ENCODE results near the gene SERAC1.

The SERAC1 gene

DNA sequence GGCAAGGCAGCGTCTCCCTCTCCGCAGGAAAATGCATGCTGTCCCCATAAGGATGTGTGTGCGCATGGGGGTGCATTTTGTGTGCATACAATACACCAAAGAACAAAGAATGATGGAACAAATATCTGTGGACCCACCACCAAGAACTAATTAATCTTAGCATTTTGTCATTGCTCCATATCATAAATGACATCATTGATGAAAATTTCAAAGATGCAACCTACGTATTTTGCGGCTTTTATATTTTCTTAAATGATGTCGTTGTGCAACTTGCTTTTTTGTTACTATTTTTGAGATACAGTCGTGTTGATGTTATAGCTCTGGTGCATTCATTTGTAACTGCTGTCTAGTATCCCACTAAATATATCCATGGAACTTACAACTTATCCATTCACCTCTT is 89.7 kb downstream of the SERAC1 start:
- DNase-seq (ENCODE audit: low read depth in 3 of 3): no peak

DNA sequence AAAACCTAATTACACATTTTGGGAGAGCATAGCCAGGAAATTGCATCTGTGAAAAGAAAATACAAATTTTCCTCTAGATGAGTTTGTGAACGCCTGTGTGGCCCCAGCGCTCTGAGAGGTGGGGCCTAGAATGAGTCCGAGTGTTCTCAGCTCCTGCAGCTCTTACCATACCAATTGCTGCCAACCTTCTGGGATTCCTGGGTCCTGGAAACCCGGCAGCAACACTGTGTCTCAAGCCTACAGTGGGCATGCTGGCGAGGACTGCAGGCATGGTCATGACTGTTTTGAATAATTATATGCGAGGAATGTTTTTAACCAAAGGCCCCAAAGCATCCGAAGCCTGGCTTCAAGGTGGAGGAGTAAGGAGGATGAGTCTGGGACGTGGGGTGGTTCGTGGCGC is 90.4 kb downstream of the SERAC1 start:
- DNase-seq (ENCODE audit: low read depth in 3 of 3): no peak

DNA sequence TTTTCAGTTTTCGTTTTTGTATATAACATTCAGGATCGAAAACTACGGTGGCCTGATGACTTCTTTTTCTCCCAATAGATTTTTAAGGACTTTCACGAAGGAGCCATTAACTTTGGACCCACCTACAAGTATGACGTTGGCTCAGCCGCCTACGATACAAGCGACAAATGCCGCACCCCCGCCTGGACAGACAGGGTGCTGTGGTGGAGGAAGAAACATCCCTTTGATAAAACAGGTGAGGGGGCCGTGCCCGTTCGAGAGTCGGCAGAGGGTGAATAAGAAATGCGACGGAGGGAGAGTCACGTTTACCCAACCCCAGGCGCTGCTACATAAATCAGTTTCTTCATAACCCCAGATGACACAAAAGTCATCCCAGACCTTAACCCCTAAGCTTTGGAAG is 91.5 kb downstream of the SERAC1 start:
- DNase-seq (ENCODE audit: low read depth in 3 of 3): no peak

DNA sequence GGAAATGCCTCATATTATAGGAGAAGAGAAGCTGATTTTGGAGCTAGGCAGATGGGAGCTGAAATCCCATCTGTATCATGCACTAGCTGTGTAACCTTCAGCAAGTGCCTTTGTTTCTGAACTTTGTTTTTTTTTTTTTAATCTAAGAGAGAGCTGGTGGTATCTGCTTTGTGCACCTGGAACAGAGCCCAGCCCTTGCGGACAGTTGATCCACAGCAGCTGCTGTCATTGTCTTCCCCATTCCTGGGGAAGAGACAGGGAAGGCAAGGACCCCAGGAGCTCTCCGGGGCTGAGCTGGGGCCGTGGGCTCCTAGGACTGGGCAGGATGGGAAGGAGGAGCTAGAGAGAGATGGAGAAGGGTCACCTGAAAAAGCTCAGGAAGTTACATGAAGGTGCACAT is 94.3 kb downstream of the SERAC1 start:
- no peak for DNase-seq (ENCODE audit: low read depth in 3 of 3)

DNA sequence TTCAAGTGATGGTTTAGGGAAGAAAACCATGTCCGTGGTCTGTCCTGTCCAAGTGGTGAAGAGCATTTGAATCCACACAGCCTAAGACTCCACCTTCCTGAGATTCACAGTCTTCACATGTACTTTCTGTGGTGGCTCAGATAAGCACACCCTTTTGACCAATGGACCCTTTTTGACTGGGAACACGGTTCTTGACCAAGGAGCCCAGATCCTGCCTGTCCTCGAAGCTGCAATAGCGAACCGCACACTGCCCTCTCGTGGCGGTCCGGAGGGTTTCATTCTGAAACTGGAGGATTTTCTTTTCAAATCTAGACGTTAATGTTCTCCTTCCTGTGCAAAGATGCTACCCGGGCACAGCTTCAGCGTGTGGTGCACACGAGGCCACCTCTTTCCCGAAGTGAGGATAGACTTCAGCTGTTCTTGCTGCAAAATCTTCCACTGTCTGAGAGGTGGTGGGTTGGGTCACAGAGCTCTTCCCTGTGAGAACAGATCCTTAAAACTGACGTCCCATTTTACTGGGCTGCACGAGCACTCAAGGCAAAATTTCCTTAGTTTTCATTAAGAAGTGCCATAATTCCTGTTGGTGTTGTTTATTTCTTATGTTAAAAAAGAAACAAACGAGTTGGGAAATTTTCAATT is 95.9 kb downstream of the SERAC1 start:
- peak; percentile 37 to 54 (median 53) for DNase-seq (ENCODE audit: low read depth in 3 of 3)

DNA sequence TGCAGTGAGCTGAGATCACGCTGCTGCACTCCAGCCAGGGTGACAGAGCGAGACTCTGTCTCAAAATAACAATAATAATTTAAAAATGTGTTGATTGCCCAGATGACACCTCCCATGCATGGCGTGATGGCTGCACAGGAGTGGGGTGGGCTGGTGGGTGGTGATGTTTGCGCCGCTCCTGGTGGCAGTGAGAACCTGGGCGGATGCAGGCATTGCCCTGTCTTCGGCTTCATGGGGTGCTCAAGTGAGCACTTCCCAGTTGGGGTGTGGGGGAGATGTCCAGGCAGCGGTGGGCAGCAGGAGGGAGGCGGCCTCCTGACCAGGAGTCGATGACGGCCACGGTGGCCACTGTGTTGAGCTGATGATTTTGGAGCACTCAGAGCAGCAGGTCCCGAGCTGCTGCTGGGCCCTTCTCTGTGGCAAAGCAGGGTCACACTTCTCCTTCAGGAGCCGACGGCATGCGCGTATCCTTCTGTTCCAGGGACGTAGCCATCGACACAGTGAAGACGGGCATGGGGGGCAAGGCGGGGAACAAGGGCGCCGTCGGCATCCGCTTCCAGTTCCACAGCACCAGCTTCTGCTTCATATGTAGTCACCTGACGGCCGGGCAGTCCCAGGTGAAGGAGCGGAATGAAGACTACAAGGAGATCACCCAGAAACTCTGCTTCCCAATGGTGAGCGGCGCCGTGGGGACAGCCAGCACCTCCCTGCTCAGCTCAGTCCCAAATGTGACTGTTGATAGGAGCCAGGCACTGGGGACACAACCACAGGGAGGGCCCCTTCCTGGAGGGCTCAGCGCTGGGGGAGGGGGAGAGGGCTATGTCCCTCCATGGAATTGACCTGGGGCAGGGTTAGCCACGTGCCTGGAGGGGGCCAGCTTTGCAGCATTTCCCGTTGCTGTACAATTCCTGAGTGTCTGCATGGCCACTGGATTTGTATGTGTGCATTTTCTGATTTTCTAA is 96.7 kb downstream of the SERAC1 start:
- no peak for DNase-seq (ENCODE audit: low read depth in 3 of 3)

DNA sequence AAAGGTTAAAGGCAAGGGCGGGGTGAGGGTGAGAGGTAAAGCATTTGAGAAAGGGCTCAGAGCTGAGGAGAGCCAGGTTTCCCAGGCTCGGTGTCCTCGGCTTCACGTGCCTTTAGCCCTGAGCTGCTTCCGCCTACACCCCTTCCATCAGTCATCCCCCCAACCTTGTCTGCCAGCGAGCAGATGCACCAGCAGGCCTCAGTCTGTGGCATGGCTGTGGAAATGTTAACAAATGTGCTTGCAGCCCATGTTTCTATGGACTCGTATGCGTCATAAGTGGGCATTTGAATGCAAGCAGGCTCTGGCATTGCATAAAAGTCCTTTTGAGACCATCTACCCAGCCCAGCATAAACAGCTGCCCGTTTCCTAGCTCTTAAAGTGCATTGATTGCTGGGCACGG is 97.5 kb downstream of the SERAC1 start:
- DNase-seq (ENCODE audit: low read depth in 3 of 3): no peak

DNA sequence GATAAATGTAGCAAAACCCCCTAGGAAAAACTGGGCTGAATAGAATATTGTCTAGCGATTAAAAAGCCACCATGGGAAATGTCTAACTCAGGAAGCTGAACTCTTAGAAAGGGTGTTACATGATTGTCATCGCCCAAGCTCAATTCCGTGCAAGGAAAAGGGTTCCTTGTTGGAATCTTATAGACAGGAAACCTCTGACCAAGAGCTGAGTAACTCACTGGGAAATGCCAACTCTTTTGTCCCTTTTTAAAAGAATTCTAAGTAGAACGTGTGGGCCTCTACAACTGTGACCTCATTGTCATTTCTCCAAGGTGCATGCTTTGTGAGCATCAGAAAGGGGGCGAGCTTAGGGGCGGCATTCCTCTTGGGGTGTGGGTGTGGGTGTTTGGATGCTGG is 98.3 kb downstream of the SERAC1 start:
- DNase-seq (ENCODE audit: low read depth in 3 of 3): no peak

DNA sequence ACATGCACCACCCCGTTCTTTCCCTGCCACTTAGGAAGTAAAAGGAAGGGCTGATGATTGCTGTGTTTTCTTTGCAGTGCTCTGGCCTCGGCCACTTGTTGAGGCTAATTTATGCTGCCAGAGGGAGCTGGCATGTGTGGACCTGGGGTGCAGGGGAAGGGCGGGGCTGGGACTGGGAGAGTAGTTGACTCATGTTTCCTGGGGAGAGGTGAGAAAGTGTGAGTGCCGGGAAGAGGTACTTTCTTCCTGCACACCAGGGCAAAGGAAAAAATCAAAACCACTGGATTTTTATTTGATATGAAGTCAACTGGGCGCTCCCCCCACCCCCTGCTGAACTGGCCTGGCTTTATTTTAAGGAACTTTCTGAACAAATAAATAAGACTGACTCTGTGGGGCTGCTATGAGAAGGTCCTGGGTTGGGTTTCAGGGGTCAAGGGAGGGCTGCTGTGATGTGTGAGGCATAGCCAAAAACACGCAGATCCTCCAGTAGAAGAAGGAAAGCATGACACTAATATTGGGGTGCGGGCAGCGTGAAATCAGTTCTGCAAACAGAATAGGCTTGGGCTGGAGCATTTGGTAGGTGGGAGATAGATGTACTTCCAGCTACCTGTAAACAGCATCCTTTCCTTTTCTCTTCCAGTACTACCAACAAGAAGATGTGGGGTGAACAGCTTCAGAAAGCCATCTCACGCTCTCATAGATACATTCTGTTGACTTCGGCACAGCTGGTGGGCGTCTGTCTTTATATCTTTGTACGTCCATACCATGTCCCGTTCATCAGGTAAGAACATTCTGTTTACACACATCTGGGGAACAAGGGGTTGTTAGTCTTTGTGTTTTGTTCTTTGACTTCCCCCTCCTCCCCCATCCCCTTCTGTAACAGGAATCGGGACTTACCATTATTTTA is 98.9 kb downstream of the SERAC1 start:
- no peak for DNase-seq (ENCODE audit: low read depth in 3 of 3)

DNA sequence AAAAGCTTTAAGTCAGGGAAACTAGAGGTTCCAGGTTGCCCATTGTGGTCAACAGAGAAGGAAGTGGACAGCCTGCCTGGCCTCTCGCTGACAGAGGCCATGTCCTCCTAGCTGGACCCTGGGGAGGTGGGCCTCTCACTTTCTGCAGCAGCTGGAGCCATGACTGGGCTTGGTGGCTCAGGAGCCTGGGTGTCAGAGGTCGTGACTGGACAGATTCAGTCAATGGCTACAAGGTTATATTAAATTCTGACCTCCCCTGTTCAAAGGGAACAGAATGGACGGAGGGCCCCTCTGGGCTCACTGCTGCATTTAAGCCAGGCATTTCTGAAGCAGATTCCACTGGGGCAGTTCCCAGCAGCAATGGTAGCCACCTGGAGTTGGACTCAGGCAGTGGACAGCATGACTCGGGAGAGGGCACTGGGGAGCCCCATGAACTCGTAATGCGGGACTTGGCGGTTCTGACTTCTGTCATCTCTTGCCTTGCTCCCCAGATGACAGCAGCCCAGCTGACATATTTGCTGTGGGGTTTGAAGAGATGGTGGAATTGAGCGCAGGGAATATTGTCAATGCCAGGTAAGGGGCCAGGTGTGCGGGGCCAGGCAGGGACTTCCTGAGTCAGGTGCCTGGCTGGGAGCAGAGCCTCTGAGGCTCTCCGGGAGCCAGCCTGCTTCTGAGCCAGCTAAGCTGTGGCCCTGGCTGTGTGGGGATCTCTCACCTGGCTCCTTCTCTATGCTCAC is 99.7 kb downstream of the SERAC1 start:
- DNase-seq (ENCODE audit: low read depth in 3 of 3): no peak

DNA sequence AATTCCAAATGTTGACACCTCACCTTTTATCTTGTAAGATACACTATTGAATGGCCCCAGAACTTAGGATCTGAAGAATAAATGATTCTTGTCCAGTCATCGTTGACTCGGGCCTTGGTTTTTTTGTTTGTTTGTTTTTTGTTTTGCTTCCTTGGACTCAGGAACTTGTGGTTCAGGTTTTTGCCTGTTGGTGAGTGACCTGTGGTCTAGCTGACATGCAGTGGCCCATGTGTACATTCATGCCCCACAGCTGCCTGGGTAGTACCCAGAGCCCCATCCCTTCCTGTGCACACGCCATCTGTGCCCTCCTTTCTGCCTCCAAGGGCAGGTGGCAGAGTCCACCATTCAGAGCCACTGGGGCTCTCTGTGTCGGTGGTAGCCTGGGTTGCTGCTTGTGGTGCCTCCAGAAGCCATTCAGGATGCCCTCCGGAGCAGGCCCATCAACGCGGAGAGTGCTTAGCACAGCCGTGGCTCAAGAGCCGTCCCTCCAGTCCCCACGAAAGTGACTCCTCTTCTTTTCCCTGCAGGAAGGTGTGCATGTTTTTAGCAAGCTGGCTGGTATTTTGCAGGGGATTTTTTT is 100.5 kb downstream of the SERAC1 start:
- DNase-seq (ENCODE audit: low read depth in 3 of 3): no peak

DNA sequence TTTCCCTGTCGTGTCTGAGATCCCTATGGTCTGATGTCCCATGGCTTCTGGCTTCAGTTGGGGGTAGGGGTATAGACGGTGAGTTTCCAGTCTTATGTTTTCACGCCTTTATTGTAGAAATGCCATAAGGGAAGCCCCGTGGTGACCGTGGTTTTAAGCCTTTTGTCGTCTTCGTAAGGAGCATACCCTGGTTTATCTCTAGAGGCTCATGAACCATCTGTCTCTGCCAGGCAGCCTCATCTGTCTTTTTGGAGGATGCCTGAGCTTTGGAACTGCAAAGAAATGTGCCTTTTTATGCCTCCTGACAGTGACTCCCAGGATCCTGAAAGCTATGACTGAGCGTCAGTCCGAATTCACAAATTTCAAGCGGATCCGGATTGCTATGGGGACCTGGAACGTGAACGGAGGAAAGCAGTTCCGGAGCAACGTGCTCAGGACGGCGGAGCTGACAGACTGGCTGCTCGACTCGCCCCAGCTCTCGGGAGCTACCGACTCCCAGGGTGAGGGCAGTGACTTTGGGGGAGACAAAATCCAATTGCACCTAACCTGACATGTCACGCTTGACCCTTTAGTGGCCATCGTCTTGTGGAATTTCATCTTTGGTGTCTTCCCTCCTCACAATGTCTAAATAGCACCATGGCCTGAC is 101.8 kb downstream of the SERAC1 start:
- no peak for DNase-seq (ENCODE audit: low read depth in 3 of 3)

DNA sequence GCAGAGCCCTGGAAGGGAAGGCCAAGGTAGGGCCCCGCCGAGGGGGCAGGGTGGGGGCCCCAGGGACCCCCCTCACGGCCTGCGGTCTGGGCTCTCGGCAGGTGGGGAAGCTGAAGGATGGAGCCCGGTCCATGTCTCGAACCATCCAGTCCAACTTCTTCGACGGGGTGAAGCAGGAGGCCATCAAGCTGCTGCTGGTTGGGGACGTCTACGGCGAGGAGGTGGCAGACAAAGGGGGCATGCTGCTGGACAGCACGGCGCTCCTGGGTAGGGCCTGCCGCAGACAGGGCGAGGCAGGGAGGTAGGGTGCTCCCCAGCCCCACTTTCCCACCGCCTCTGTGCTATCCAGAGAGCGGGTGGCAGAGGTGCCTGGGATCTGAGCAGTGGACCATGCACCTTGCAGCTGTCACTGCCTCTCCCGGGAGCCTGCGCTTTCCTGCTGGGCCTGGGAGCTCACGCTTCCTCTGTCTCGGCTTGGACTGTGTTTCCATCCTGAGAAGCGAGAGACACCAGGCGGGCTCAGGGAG is 103.3 kb downstream of the SERAC1 start:
- DNase-seq (ENCODE audit: low read depth in 3 of 3): no peak

DNA sequence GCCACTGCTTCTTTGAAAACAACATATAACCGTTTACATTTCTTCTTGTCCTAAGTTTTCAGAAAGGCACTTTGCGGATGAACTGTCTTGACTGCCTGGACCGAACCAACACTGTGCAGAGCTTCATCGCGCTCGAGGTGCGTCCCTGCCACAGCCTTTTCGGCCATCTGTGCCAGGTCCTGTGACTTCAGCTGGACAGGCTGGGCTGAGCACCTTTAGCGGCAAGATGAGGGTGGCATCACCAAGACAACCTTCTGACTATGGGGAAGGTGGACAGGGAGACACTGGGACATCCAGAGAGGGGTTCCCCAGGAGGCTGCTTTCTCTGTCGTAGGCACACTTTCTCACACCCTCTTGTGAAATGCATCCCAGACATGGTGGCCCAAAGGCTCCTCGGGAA is 104.3 kb downstream of the SERAC1 start:
- DNase-seq (ENCODE audit: low read depth in 3 of 3): no peak

DNA sequence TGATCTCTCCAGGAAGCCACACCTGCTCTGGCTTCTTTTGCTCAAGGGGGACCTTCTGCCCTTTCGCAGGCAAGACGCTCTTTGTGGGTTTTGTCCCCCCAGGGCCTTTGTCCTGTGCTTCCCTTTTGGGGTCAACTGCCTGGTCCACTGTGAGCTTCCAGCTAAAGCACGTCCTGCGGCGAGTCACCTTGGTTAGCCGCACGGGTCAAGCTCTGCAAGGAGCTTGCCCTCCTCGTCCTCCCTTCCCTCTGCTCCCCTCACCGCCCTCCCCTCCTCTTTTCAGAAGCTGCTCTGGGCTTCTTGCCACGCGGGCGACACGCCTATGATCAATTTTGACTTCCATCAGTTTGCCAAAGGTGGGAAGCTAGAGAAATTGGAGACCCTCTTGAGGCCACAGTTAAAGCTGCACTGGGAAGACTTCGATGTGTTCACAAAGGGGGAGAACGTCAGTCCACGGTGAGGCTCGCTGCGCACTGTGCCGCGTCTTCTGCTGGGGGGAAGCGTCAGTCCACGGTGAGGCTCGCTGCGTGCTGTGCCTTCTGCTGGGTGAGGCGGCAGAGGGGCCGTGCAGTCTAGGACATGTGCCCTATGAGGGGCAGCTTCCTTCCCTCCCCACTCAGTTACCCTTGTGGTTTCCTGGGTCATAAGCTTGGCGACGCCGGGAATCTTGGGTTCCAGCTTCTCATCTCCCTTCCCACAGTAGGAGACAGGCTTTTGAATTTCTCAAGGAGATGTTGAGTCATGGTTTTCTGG is 106.2 kb downstream of the SERAC1 start:
- DNase-seq (ENCODE audit: low read depth in 3 of 3): no peak

DNA sequence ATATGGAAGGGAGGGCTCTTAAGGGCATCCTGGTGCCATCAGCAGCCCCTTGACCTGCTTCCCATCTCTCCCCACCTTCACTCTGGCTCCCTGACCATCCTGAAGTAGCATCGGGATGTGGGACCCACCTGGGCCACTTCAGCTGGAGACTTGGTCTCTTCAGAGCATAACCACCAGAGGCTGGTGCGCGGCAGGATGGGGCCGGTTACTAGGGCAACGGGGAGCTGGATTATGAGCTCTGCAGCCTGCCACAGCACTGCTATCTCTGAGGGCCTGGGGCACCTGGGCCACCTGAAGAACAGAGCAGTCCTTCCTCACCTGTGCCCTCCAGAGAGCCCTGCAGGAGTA is 106.7 kb downstream of the SERAC1 start:
- no peak for DNase-seq (ENCODE audit: low read depth in 3 of 3)

DNA sequence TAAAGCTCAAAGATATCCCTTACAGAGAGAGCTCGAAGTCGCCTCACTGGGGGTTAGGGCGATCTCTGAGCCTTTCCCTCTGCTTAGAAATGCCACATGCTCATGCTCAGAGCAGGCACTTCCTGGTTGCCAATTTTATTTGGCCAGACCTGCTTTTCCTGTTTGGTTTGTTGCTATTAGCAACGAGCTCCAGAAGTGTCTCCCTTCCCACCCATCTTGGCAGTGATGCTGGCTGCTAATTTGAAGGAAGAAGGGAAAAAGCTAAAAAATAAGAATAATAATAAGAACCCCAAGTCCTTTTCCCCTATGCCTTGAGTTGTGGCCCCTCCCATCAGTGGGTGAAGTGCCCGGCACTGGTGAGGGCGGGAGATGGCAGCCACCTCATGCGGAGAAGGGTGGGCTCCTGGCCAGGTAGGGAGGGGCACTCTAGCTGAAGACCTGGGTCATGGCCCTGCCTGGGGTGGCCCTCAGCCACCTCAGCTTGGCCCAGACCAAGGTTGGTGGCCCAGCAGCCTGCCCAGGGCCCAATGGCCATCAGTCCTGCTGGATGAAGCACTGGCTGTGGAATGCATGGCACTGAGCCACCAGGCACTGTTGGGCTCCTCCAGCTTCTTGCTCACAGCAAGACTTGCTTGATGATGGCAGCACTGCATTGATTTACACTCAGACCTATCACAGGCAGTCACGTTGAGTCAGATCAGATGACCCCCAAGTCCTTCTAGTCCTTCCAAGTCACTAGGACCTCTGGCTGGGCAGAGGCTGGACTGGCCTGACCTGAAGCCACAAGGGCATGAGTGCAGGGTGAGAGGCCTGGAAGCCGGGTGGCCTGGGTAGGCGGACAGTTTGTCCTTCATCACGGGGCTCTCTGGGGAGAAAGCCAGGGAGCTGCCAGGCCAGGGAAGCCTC is 107.4 kb downstream of the SERAC1 start:
- DNase-seq (ENCODE audit: low read depth in 3 of 3): no peak

All from stimulated activated CD4-positive, alpha-beta T cell treated with anti-CD3 and anti-CD28 coated beads, TNF-alpha, amount 100 ng/mL, for 4 hours (primary cell).